Fibroblast of skin of back (primary cell): ENCODE data around the gene BARD1. TPM values are rescaled to one million over a fixed set of nuclear protein-coding genes. Genes with fewer than 3 reads are reported as not detected.
A peak's percentile ranks its signal among the peaks of the same experiment; 100 is the strongest.
"Not testable (repeated sequence)": the region's sequence is repeated elsewhere in the genome, so short reads cannot be mapped to it uniquely, and the experiment has no call there.

Experiments used
- DNase-seq: peaks from one replicate; pipeline ENCODE4 v3.0.0-alpha.2; 2013
- polyA plus RNA-seq, 2 experiments: library from polyadenylated mRNA; unstranded; fragments of 120-200 nt; gene quantifications; one replicate each; pipeline ENCODE4 v1.2.1, GENCODE V29; 2013; ENCODE audit not compliant: insufficient read length in 2 of 2

Gene BARD1
- 10.2 TPM for polyA plus RNA-seq (2013, experiment 1 of 2; ENCODE audit: insufficient read length)
- 5.1 TPM for polyA plus RNA-seq (2013, experiment 2 of 2; ENCODE audit: insufficient read length)

- DNase-seq = peak; percentile 70
Observed at GRCh38 chr2:214808981-214809750, at the start of gene BARD1. BARD1 (minus strand) TSS chr2:214809683; CDS start chr2:214809569, 114 bp downstream.

GRCh38 chr2:214856137-214856536 lies 46.7 kb upstream of the BARD1 start:
- peak; percentile 25 for DNase-seq

- no peak for DNase-seq
Observed at GRCh38 chr2:214853906-214854305, 44.4 kb upstream of the BARD1 start.

GRCh38 chr2:214843823-214844222 lies 34.3 kb upstream of the BARD1 start:
- no peak for DNase-seq

- no peak for DNase-seq
Observed at GRCh38 chr2:214839464-214839863, 30.0 kb upstream of the BARD1 start.

GRCh38 chr2:214837466-214837865 lies 28.0 kb upstream of the BARD1 start:
- DNase-seq = no peak

- DNase-seq = peak; percentile 17
Observed at GRCh38 chr2:214836568-214836967, 27.1 kb upstream of the BARD1 start.

GRCh38 chr2:214830794-214831346 lies 21.4 kb upstream of the BARD1 start:
- DNase-seq = peak; percentile 26

- DNase-seq = no peak
Observed at GRCh38 chr2:214816008-214816533, 6.6 kb upstream of the BARD1 start.

- no peak for DNase-seq
Observed at GRCh38 chr2:214810671-214811070, 1.2 kb upstream of the BARD1 start.

- peak; percentile 97 for DNase-seq
Observed at GRCh38 chr2:214809751-214810564, 475 bp upstream of the BARD1 start.

- DNase-seq = peak; percentile 3
Observed at GRCh38 chr2:214807653-214808052, 1.8 kb downstream of the BARD1 start.

- no peak for DNase-seq
Observed at GRCh38 chr2:214801768-214802397, 7.6 kb downstream of the BARD1 start.

GRCh38 chr2:214801068-214801467 lies 8.4 kb downstream of the BARD1 start:
- no peak for DNase-seq

GRCh38 chr2:214800180-214800579 lies 9.3 kb downstream of the BARD1 start:
- no peak for DNase-seq

GRCh38 chr2:214796911-214797310 lies 12.6 kb downstream of the BARD1 start:
- DNase-seq = no peak

GRCh38 chr2:214783181-214783580 lies 26.3 kb downstream of the BARD1 start:
- not testable (repeated sequence) for DNase-seq

GRCh38 chr2:214782671-214783070 lies 26.8 kb downstream of the BARD1 start:
- no peak for DNase-seq

- DNase-seq = no peak
Observed at GRCh38 chr2:214781226-214781625, 28.3 kb downstream of the BARD1 start.

- peak; percentile 2 for DNase-seq
Observed at GRCh38 chr2:214775971-214776370, 33.5 kb downstream of the BARD1 start.

GRCh38 chr2:214774108-214774507 lies 35.4 kb downstream of the BARD1 start:
- DNase-seq = peak; percentile 51

- no peak for DNase-seq
Observed at GRCh38 chr2:214772443-214773015, 37.0 kb downstream of the BARD1 start.
